Neural cell (in vitro differentiated cells): ENCODE results near the gene CCNL2. TPM values are rescaled to one million over a fixed set of nuclear protein-coding genes. Genes with fewer than 3 reads are reported as not detected.

Experiments
- H2AFZ ChIP-seq: fragments of 200-600, 300-800 bp; sonication (generic), shearing (Covaris generic); 2 replicates; pipeline ENCODE4 v1.6.0; 2014; ENCODE audit warnings: low read depth, mild to moderate bottlenecking, antibody characterized with exemption, low read length, moderate library complexity
- H3F3A ChIP-seq: fragments of 200-600 bp; shearing (Covaris generic); 2 replicates; pipeline ENCODE4 v1.6.1; 2016; ENCODE audit warnings: mild to moderate bottlenecking, moderate library complexity, mixed read lengths, antibody characterized with exemption, low read length; ENCODE audit not compliant: insufficient read depth, poor library complexity, severe bottlenecking
- H3K27ac ChIP-seq: fragments of 200-600, 300-800 bp; sonication (generic), shearing (Covaris generic); 2 replicates; pipeline ENCODE4 v1.5.1; 2014; ENCODE audit warnings: mild to moderate bottlenecking, low read length, moderate library complexity
- H3K27me3 ChIP-seq: fragments of 300-800, 200-600 bp; sonication (generic), shearing (Covaris generic); 2 replicates; pipeline ENCODE4 v1.6.0; 2014; ENCODE audit warnings: mild to moderate bottlenecking, low read depth, low read length, moderate library complexity; ENCODE audit not compliant: insufficient read depth
- H3K36me3 ChIP-seq: fragments of 300-800, 200-600 bp; sonication (generic), shearing (Covaris generic); 2 replicates; pipeline ENCODE4 v1.5.1; 2014; ENCODE audit warnings: mild to moderate bottlenecking, antibody characterized with exemption, low read length, moderate library complexity; ENCODE audit not compliant: insufficient read depth
- H3K4me2 ChIP-seq: fragments of 300-800, 200-600 bp; sonication (generic), shearing (Covaris generic); 2 replicates; pipeline ENCODE4 v1.6.0; 2014; ENCODE audit warnings: mild to moderate bottlenecking, low read length
- H3K4me3 ChIP-seq: fragments of 300-800, 200-600 bp; sonication (generic), shearing (Covaris generic); 2 replicates; pipeline ENCODE4 v1.5.1; 2014; ENCODE audit warnings: mild to moderate bottlenecking, low read length, moderate library complexity
- H3K79me2 ChIP-seq: fragments of 200-600 bp; shearing (Covaris generic); replicated peaks from 2 replicates; pipeline ENCODE4 v1.6.0; 2014; ENCODE audit warnings: mild to moderate bottlenecking, low read length, moderate library complexity; ENCODE audit not compliant: insufficient read depth
- H3K9ac ChIP-seq: fragments of 300-800, 200-600 bp; sonication (generic), shearing (Covaris generic); 2 replicates; pipeline ENCODE4 v1.6.1; 2016; ENCODE audit warnings: mild to moderate bottlenecking, low read length, mixed read lengths
- H3K9me2 ChIP-seq: fragments of 200-600 bp; shearing (Covaris generic); 2 replicates; pipeline ENCODE4 v1.6.1; 2016; ENCODE audit warnings: mild to moderate bottlenecking, low read length, mixed read lengths; ENCODE audit not compliant: insufficient read depth
- H3K9me3 ChIP-seq: fragments of 200-600, 300-800 bp; sonication (generic), shearing (Covaris generic); 2 replicates; pipeline ENCODE4 v1.6.1; 2016; ENCODE audit warnings: mild to moderate bottlenecking, mixed run types, low read length, moderate library complexity, mixed read lengths
- H4K20me1 ChIP-seq: fragments of 200-600 bp; shearing (Covaris generic); 2 replicates; pipeline ENCODE4 v1.6.1; 2016; ENCODE audit warnings: mild to moderate bottlenecking, mixed run types; ENCODE audit not compliant: insufficient read depth
- EP300 ChIP-seq: fragments of 450-650 bp; conservative IDR thresholded peaks from 2 replicates; pipeline ENCODE4 v1.6.1; 2014; ENCODE audit warnings: antibody characterized with exemption, mild to moderate bottlenecking, moderate library complexity; ENCODE audit not compliant: poor library complexity, severe bottlenecking
- EZH2 ChIP-seq: fragments of 200-600, 300-800 bp; shearing (Covaris generic), sonication (generic); IDR thresholded peaks from 2 replicates; pipeline ENCODE4 v1.6.1; 2014; ENCODE audit warnings: antibody characterized with exemption, low read length, borderline replicate concordance, mild to moderate bottlenecking; ENCODE audit not compliant: insufficient read depth, poor library complexity, severe bottlenecking
- MXI1 ChIP-seq: fragments of 450-650 bp; conservative IDR thresholded peaks from 2 replicates; pipeline ENCODE4 v1.6.1; 2014; ENCODE audit warnings: antibody characterized with exemption, mild to moderate bottlenecking; ENCODE audit not compliant: poor library complexity, severe bottlenecking
- POLR2AphosphoS5 ChIP-seq: IDR thresholded peaks from 2 replicates; pipeline ENCODE4 v1.6.1; 2012
- RAD21 ChIP-seq: fragments of 450-650 bp; conservative IDR thresholded peaks from 2 replicates; pipeline ENCODE4 v1.6.1; 2014; ENCODE audit warnings: antibody characterized with exemption, mild to moderate bottlenecking, moderate library complexity
- SMC3 ChIP-seq: fragments of 450-650 bp; conservative IDR thresholded peaks from 2 replicates; pipeline ENCODE4 v1.6.1; 2014; ENCODE audit warnings: antibody characterized with exemption, mild to moderate bottlenecking, moderate library complexity; ENCODE audit not compliant: poor library complexity
- TAF1 ChIP-seq: IDR thresholded peaks from 2 replicates; pipeline ENCODE4 v1.6.1; 2012; ENCODE audit warnings: low read depth
- polyA plus RNA-seq: library from polyadenylated mRNA; depleted of rRNA; stranded (reverse); fragments of >200 nt; gene quantifications from 2 replicates; pipeline ENCODE4 v1.2.3, GENCODE V29; 2014
- TF ChIP-seq, protein P1 (sequence below): fragments of 450-650 bp; IDR thresholded peaks from 2 replicates; pipeline ENCODE4 v1.5.1; 2014; ENCODE audit warnings: antibody characterized with exemption, mild to moderate bottlenecking, moderate library complexity; ENCODE audit not compliant: poor library complexity, severe bottlenecking
- TF ChIP-seq, protein P2 (sequence below): IDR thresholded peaks from 2 replicates; pipeline ENCODE4 v1.6.1; 2012; ENCODE audit warnings: borderline replicate concordance

CCNL2 gene
- polyA plus RNA-seq, 1 donor from 2014 or later: 696 TPM

DNA sequence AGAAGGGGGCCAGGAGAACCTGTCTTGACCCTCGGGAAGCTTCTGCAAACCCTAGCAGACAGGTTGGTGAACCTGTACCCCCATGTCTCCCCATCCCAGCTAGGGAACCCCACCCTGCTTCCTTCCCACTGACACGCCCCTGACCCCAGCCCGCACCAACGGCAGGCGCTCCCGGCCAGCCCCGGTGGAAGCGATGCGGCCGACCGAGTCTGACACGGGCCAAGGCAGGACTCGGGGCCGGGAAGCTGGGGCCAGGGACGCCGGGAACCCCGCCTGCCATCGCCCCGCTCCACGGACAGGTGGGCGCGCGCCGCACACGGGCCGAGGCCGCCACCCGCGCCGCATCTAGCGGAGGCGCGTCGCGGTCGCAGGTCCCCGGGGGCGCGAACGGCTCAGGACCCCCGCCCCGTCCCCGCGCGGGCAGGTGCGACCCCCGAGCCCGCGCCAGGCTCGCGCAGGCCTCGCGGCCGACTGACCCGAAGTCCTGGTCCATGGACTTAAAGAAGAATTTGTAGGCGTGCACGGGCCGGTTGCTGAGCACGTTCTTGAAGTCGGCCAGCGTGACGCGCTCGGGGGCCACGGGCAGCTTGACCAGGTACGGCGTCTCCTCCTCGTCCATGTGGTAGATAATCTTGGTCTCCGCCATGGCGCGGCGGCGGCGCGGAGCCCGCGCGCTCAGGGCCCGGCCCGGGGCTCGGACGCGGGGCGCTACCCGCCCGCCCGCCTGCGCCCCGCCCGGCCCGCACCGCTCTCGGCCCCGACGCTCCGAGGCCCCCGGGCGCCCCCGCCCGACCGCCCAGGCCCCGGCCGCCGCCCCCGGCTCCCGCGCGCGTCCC, 50.5 kb downstream of the CCNL2 start:
- no peaks in the 10 kb centered on the region for H3K9me2 ChIP-seq
- H3F3A ChIP-seq: no peaks in the 10 kb centered on the region
- peak overlapping the region; percentile 89 for H3K4me2 ChIP-seq
- TF ChIP-seq SMC3: no peak
- no peak for TF ChIP-seq RAD21
- no peak for TF ChIP-seq POLR2AphosphoS5
- TF ChIP-seq, protein P1, sequence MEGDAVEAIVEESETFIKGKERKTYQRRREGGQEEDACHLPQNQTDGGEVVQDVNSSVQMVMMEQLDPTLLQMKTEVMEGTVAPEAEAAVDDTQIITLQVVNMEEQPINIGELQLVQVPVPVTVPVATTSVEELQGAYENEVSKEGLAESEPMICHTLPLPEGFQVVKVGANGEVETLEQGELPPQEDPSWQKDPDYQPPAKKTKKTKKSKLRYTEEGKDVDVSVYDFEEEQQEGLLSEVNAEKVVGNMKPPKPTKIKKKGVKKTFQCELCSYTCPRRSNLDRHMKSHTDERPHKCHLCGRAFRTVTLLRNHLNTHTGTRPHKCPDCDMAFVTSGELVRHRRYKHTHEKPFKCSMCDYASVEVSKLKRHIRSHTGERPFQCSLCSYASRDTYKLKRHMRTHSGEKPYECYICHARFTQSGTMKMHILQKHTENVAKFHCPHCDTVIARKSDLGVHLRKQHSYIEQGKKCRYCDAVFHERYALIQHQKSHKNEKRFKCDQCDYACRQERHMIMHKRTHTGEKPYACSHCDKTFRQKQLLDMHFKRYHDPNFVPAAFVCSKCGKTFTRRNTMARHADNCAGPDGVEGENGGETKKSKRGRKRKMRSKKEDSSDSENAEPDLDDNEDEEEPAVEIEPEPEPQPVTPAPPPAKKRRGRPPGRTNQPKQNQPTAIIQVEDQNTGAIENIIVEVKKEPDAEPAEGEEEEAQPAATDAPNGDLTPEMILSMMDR: peak; percentile 13
- peak; percentile 77 for TF ChIP-seq MXI1
- peaks cover 12% of the 10 kb centered on the region for H3K79me2 ChIP-seq
- no peaks in the 10 kb centered on the region for H3K36me3 ChIP-seq
- peaks cover 9% of the 10 kb centered on the region for H3K27me3 ChIP-seq
- no peak overlapping the region for H3K27ac ChIP-seq
- H3K4me3 ChIP-seq: peak overlapping the region; percentile 82
- peaks cover 13% of the 10 kb centered on the region for H4K20me1 ChIP-seq
- peak overlapping the region; percentile 74 for H3K9ac ChIP-seq
- no peaks in the 10 kb centered on the region for H3K9me3 ChIP-seq
- no peak overlapping the region for H2AFZ ChIP-seq

DNA sequence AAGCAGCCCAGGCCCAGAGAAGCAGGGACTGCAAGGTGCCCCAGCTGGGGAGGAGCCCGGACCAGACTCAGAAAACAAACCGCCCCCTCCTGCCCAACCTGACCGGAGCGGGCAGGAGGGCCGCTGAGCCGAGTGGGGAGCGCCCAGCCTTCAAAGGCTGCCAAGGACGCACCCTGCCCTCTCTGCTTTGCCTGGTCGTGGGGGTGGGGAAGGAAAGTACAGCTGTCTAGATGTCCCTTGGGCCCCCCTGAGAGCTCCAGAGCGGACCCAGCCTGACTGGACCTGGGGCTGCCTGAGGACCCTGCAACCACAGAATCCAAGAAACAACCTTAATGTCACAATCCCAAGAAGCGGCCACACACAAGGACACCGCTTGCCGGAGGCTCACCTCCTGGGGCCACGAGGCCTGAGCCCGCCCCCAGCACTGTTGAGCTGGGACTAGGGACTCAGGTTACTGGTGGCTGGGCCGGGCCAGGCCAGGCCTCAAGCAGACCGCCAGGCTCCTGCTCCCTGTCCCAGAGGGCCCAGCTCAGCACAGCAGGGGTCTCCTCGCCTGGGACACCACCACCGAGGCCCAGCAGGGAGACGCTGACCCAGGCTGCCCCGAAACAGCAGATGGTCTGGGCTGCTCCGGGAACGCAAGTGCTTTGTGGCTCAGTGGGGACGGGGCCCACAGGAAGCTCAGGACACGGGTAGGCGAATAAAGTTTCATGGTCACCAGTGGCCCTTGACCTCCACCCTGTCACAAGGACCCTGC, 51.3 kb downstream of the CCNL2 start:
- H3F3A ChIP-seq: no peaks in the 10 kb centered on the region
- no peaks in the 10 kb centered on the region for H3K9me3 ChIP-seq
- H3K9me2 ChIP-seq: no peaks in the 10 kb centered on the region
- peaks cover 12% of the 10 kb centered on the region for H3K79me2 ChIP-seq
- H3K27ac ChIP-seq: no peak overlapping the region
- H3K9ac ChIP-seq: peak overlapping the region; percentile 74
- H3K27me3 ChIP-seq: peaks cover 2% of the 10 kb centered on the region
- H4K20me1 ChIP-seq: peaks cover 13% of the 10 kb centered on the region
- no peak overlapping the region for H2AFZ ChIP-seq
- TF ChIP-seq RAD21: no peak
- TF ChIP-seq, protein P2, sequence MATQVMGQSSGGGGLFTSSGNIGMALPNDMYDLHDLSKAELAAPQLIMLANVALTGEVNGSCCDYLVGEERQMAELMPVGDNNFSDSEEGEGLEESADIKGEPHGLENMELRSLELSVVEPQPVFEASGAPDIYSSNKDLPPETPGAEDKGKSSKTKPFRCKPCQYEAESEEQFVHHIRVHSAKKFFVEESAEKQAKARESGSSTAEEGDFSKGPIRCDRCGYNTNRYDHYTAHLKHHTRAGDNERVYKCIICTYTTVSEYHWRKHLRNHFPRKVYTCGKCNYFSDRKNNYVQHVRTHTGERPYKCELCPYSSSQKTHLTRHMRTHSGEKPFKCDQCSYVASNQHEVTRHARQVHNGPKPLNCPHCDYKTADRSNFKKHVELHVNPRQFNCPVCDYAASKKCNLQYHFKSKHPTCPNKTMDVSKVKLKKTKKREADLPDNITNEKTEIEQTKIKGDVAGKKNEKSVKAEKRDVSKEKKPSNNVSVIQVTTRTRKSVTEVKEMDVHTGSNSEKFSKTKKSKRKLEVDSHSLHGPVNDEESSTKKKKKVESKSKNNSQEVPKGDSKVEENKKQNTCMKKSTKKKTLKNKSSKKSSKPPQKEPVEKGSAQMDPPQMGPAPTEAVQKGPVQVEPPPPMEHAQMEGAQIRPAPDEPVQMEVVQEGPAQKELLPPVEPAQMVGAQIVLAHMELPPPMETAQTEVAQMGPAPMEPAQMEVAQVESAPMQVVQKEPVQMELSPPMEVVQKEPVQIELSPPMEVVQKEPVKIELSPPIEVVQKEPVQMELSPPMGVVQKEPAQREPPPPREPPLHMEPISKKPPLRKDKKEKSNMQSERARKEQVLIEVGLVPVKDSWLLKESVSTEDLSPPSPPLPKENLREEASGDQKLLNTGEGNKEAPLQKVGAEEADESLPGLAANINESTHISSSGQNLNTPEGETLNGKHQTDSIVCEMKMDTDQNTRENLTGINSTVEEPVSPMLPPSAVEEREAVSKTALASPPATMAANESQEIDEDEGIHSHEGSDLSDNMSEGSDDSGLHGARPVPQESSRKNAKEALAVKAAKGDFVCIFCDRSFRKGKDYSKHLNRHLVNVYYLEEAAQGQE: no peak
- no peak for TF ChIP-seq EP300
- no peak for TF ChIP-seq POLR2AphosphoS5
- no peak for TF ChIP-seq TAF1
- no peak for TF ChIP-seq EZH2
- TF ChIP-seq, protein P1: no peak
- peak overlapping the region; percentile 89 for H3K4me2 ChIP-seq
- no peaks in the 10 kb centered on the region for H3K36me3 ChIP-seq
- peak overlapping the region; percentile 82 for H3K4me3 ChIP-seq
